ENCODE data around the gene CER1.

DNA sequence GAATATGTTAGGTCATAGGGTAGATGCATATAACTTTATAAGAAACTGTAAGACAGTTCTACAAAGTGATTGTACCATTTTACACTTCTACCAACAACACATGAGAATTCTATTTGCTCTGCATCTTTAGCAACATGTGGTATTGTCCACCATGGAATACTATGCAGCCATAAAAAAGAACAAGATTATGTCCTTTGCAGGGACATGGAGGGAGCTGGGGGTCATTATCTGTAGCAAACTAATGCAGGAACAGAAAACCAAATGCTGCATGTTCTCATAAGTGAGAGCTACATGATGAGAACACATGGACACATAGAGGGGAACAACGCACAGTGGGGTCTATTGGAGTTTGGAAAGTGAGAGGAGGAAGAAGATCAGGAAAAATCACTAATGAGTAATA lies 22.2 kb upstream of the CER1 start:
- TF ChIP-seq, protein P1, sequence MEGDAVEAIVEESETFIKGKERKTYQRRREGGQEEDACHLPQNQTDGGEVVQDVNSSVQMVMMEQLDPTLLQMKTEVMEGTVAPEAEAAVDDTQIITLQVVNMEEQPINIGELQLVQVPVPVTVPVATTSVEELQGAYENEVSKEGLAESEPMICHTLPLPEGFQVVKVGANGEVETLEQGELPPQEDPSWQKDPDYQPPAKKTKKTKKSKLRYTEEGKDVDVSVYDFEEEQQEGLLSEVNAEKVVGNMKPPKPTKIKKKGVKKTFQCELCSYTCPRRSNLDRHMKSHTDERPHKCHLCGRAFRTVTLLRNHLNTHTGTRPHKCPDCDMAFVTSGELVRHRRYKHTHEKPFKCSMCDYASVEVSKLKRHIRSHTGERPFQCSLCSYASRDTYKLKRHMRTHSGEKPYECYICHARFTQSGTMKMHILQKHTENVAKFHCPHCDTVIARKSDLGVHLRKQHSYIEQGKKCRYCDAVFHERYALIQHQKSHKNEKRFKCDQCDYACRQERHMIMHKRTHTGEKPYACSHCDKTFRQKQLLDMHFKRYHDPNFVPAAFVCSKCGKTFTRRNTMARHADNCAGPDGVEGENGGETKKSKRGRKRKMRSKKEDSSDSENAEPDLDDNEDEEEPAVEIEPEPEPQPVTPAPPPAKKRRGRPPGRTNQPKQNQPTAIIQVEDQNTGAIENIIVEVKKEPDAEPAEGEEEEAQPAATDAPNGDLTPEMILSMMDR (IDR thresholded peaks at IDR 0.05) = no peak
- TF ChIP-seq ZFX (IDR thresholded peaks at IDR 0.05; ENCODE audit: borderline replicate concordance) = no peak

Data from 22Rv1 (cell line).